HG02870 (cell line): ENCODE results near the gene RLF.

Source experiments
- ATAC-seq: cut with Tn5 transposase; IDR thresholded peaks from one replicate; pipeline ENCODE4 v1.9.1; 2021; ENCODE audit warnings: mild to moderate bottlenecking, moderate library complexity; ENCODE audit not compliant: unreplicated experiment

Gene RLF

DNA sequence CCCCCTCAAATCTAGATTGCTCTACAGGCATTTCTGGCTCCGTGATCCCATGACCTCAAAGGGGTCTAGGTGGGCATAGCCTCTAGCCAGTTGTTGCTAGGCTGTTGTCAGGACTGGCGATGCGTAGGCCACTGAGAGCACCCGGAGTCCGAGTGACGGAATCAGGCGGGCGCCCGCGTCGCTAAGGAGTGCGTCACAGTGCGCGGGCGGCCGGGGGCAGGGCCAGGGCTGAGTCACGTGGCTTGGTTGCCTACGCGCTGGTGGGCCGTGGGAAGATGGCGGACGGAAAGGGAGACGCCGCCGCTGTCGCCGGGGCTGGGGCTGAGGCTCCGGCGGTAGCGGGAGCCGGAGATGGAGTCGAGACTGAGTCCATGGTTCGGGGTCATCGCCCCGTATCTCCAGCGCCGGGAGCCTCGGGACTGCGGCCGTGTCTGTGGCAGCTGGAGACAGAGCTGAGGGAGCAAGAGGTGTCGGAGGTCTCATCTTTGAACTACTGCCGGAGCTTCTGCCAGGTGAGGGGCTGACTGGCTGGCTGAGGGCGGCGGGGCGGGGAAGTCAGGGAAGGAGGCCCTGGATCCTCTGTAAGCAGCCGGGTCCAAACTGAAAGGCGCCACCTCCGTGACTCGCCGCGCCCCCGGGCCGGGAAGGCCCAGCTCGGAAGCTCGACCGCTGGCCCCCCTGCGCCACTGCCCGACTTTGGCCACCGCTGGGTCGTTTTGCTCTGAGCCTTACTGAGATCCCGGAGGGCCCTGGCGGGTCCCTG is at the start of gene RLF:
Gene RLF, plus strand, starts transcription at position 263 of the 763 bp plus-strand sequence. Its CDS starts 13 bp downstream, at position 276.
- peak; percentile 91 for ATAC-seq

GRCh38 chr1:40114400-40114799 is 46.8 kb upstream of the RLF start:
- ATAC-seq = no peak

DNA sequence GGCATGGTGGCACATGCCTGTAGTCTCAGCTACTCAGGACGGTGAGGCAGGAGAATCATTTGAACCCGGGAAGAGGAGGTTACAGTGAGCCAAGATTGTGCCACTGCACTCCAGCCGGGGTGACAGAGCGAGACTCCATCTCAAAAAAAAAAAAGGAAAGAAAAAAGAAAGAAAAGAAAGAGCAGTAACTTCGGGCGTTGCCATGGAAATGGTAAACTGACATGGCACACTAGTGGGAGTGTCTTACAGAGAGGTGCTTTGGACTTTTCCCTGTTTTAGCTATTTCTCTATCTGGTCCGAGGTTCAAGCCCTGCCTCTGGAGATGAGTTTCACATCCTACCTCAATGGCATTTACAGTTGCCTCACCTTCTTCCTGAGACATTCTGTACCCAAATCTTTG is 41.1 kb upstream of the RLF start:
- ATAC-seq = no peak

- ATAC-seq = no peak
Measured at GRCh38 chr1:40122855-40123254, 38.3 kb upstream of the RLF start.

- no peak for ATAC-seq
Measured at GRCh38 chr1:40130892-40131291, 30.3 kb upstream of the RLF start.

DNA sequence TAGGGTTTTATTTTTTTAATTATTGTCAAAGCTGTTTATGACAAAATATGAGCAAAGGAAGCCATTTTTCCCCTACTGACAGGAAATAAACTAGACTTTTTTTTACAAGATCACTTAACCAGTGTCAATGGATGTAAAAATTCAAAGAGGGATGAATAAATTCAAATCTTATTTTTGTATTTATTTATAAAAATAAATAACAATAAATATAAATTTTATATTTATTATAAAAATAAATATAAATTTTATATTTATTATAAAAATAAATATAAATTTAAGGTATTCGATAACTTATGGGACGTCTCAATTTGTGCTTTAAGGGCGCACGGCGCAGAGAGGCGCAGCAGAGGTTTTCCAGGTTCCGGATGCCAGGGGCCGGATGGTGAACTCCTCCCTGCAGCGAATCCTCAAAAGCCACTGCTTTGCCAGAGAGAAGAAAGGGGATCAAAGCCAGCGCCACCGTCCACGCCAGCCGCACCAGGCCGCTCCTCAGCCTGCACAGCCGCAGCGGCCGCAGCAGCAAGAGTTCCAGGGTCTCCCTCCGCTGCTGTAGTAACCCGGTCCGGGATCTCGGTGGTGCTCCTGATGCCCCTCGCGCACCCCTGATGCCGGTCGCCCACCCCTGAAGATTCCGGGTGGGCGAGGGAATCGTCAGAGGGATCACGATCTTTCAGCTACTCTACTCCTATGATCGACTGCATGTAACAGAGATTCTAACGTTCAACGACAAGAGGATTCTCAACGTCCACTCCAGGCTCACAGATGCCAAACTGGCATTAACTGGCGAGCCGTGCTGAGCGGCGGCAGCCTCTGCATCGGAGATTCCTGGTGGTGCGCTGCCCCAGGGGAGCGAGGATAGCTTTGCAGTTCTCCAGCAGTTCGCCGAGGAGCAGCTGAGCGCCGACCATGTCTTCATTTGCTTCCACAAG is 28.5 kb upstream of the RLF start:
- ATAC-seq = no peak

GRCh38 chr1:40133312-40133665 is 27.9 kb upstream of the RLF start:
- ATAC-seq = no peak

DNA sequence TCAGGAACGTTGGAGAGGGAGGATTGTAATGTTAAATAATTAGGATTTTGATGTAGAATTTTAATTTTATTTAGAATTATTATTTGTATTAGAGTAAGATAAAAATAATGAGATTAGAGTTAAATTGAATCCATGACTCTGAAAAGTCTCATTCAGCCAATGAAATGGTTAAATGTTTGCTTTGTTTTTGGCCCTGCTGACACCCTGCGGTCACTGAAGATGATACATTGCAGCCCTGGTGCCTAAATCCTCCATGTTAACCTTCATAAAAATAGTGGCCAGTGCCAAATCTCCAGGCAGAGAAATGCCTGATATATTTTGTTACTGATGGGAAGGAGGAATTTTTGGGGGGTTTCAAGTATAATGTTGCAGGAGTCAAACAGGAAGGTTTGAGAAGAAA is 27.3 kb upstream of the RLF start:
- ATAC-seq = no peak

DNA sequence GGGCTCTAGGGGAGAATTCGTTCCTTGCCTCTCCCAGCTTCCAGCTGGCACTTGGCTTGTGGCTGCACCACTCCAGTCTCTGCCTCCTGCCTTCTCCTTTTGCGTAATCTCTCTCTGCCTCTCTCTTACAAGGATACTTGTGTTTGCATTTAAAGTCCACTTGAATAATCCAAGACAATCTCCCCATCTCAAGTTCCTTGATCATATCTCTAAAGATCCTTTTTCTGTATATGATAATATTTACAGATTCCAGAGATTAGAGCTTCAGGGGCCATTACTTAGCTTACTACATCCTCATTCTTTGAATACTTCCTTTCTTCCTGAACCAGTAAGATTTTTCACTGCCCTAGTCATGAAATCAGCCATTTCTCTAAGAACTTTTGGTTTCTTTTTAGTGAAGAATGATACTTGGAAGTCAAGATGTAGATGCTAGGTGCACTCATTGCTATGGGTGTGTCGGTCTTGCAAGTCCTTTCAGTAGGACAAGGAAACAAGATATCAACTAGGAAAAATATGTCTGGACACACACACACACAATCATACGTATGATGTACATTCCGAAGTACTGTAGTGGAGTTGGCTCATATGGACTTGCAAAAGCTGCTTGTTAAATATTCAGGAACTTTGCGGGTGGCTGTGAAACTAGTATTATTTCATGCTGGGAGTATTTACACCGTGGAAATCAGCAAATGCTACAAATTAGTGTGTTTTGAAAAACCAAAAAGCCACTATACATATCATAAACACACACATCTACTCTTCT is 20.8 kb upstream of the RLF start:
- ATAC-seq = no peak

- no peak for ATAC-seq
Measured at GRCh38 chr1:40141878-40142535, 19.2 kb upstream of the RLF start.

- ATAC-seq = no peak
Measured at GRCh38 chr1:40143891-40144575, 17.2 kb upstream of the RLF start.

DNA sequence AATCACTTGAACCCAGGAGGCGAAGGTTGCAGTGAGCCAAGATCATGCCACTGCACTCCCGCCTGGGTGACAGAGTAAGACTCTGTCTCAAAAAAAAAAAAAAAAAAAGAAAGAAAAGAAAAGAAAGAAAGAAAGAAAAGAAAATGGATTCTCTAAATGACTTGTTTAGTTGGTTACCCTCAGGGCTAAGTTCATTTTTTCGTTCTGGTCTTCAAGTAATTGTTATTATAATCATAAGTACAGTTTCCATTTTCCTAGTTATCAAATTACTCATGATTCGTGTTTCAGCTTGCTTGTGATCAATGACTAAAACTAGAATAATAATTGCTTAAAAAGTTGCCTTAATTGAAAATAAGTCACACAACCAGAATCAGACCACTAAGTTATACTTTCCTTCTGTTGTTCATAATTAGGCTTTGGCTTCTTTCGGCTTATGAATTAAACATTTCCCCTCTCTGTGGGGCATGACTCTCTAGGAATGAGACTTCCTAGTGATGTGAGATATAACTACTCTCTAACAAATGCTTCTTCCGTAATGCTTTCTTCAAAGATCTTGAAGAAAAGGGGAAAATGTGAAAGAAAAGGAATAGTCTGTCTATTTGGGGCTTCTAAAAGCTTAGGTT is 9.6 kb upstream of the RLF start:
- no peak for ATAC-seq

GRCh38 chr1:40153073-40153770 is 8.0 kb upstream of the RLF start:
- no peak for ATAC-seq

- ATAC-seq = no peak
Measured at GRCh38 chr1:40155135-40155534, 6.1 kb upstream of the RLF start.

DNA sequence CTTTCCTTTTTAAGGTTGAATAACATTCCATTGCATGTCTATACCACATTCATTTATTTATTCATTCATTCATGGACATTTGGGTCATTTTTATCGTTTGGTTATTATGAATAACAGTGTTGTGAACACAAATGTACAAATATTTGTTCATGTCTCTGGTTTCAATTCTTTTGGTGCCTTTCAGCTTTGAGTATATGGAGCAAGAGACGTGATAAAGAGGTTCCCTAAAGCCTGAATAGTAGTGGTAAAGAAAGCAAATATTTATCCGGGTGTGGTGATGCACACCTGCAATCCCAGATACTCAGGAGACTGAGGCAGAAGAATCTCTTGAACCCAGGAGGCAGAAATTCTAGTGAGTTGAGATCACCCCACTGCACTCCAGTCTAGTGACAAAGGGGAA is 5.3 kb upstream of the RLF start:
- ATAC-seq = no peak

DNA sequence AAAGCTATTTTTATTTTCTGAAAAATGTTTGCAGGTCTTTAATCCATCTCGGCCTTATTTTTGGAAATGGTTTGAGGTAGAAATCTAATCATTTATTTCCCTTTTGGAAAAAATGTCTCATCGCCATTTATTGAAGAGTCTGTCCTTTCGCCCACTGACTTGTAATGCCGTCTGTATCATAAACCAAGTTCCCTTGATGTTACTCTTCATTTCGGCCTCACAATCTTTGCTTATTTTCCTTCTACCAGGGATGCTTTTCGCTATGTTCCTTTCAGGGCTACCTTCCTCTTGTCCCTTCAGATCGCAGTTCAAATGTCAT is 422 bp upstream of the RLF start:
- no peak for ATAC-seq

- peak; percentile 24 for ATAC-seq
Measured at GRCh38 chr1:40161888-40162397, 756 bp downstream of the RLF start.

GRCh38 chr1:40162753-40163441 is 1.7 kb downstream of the RLF start:
- no peak for ATAC-seq

DNA sequence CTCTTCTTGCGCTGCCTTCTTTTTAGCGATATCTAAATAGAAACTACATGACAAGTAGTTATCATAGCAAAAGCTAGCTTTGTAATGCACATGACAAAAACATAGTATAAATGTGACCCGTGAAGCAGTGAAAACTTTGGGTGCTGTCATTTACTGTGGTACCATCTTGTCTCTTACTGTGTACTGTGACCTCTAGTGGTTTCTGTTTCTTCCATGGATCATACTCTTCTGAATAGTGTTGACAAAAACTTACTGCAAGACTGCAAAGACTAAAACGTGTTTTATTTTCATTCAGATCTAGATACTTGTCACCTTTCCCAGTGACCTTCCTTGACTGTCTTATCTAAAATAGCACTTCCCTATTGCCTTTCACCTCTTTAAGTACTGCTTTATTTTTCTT is 6.1 kb downstream of the RLF start:
- no peak for ATAC-seq
